ENCODE measurements around the gene UXT.
"Not testable (repeated sequence)": the region's sequence is repeated elsewhere in the genome, so short reads cannot be mapped to it uniquely, and the experiment has no call there.

DNA sequence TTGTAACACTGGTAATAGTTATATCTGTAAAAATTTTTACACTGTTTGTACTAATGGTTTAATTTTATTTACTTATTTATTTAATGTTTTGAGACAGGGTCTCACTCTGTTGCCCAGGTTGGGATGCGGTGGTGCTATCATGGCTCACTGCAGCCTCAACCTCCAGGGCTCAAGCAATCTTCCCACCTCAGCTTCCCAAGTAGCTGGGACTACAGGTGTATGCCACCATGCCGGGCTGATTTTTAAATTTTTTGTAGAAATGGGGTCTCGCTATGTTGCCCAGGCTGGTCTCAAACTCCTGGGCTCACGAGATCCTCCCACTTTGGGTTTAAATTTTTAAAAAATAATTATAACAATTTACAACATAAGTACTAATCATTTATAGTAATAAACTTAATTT is 55.9 kb downstream of the UXT start:
- TF ChIP-seq CTCF, POLR2A (IDR thresholded peaks at IDR 0.05): not testable (repeated sequence)

Measured in testis (tissue), 2 donors.